ENCODE data around the gene OAS3. TPM values are rescaled to one million over a fixed set of nuclear protein-coding genes. Genes with fewer than 3 reads are reported as not detected.

The OAS3 gene
- total and polyA plus RNA-seq, 10 donors, result 5.0 to 54.5 (median 28.8) TPM

GRCh38 chr12:112927475-112927874 lies 10.8 kb upstream of the OAS3 start:
- peak overlapping the region in 1 of 8 donors; percentile 7 for H3K27ac ChIP-seq
- H3K4me1 ChIP-seq, result peaks cover 7 to 30% (median 18%) of the 10 kb centered on the region in 6 donors
- TF ChIP-seq POLR2AphosphoS5 (IDR thresholded peaks at IDR 0.05) (no peak), POLR2A (IDR thresholded peaks at IDR 0.05) (no peak), CTCF (IDR thresholded peaks at IDR 0.05 in 8 of 11, conservative IDR thresholded peaks at IDR 0.05 in 3 of 11) (no peak)
- WGBS, 5 donors, result 60 to 80% (median 65%) methylated on average over 3 of the region's 3 CpGs
- no peak overlapping the region for H3K4me3 ChIP-seq
- intact Hi-C loops (cut with DNase I; ENCODE audit: low total_unique reads), result no loop called here
- H3K36me3 ChIP-seq, result peaks cover 0 to 4% (median 0%) of the 10 kb centered on the region in 6 donors
- no peak for DNase-seq
- H3K27me3 ChIP-seq (replicated peaks in 1 of 7), result no peaks in the 10 kb centered on the region
- H3K9me3 ChIP-seq, result peaks cover 0 to 7% (median 0%) of the 10 kb centered on the region in 8 donors

- Histone ChIP-seq H3K27ac (no peak overlapping the region), H3K4me1 (peaks cover 7 to 30% (median 18%) of the 10 kb centered on the region in 6 donors), H3K27me3 (replicated peaks in 1 of 7) (no peaks in the 10 kb centered on the region), H3K9me3 (peaks cover 0 to 7% (median 0%) of the 10 kb centered on the region in 8 donors), H3K4me3 (no peak overlapping the region), H3K36me3 (no peaks in the 10 kb centered on the region)
- intact Hi-C loops (cut with DNase I; ENCODE audit: low total_unique reads), result no loop called here
- 38 to 92% (median 45%) methylated on average over 1 to 2 of the region's 2 CpGs for WGBS, 5 donors
- no peak for TF ChIP-seq CTCF (IDR thresholded peaks at IDR 0.05 in 8 of 11, conservative IDR thresholded peaks at IDR 0.05 in 3 of 11)
- TF ChIP-seq POLR2AphosphoS5 (IDR thresholded peaks at IDR 0.05), result no peak
- TF ChIP-seq POLR2A (IDR thresholded peaks at IDR 0.05), result no peak
- DNase-seq, result no peak
Measured at GRCh38 chr12:112927925-112928324, 10.3 kb upstream of the OAS3 start.

GRCh38 chr12:112928978-112929377 lies 9.3 kb upstream of the OAS3 start:
- Histone ChIP-seq H3K4me1 (peaks cover 7 to 26% (median 18%) of the 10 kb centered on the region in 6 donors), H3K4me3 (no peak overlapping the region), H3K36me3 (no peaks in the 10 kb centered on the region), H3K9me3 (peaks cover 0 to 7% (median 0%) of the 10 kb centered on the region in 8 donors), H3K27ac (no peak overlapping the region), H3K27me3 (replicated peaks in 1 of 7) (no peaks in the 10 kb centered on the region)
- no peak for DNase-seq
- 71 to 100% (median 92%) methylated on average over 1 of the region's 1 CpG for WGBS, 5 donors
- TF ChIP-seq CTCF (IDR thresholded peaks at IDR 0.05 in 8 of 11, conservative IDR thresholded peaks at IDR 0.05 in 3 of 11) (no peak), POLR2A (IDR thresholded peaks at IDR 0.05) (no peak), POLR2AphosphoS5 (IDR thresholded peaks at IDR 0.05) (no peak)
- intact Hi-C loops (cut with DNase I; ENCODE audit: low total_unique reads), result no loop called here

GRCh38 chr12:112929715-112930114 lies 8.6 kb upstream of the OAS3 start:
- no peaks in the 10 kb centered on the region for H3K27me3 ChIP-seq (replicated peaks in 1 of 7)
- 88 to 96% (median 93%) methylated on average over 3 of the region's 3 CpGs for WGBS, 5 donors
- DNase-seq, result no peak
- TF ChIP-seq POLR2A (IDR thresholded peaks at IDR 0.05) (no peak), CTCF (IDR thresholded peaks at IDR 0.05 in 8 of 11, conservative IDR thresholded peaks at IDR 0.05 in 3 of 11) (no peak), POLR2AphosphoS5 (IDR thresholded peaks at IDR 0.05) (no peak)
- H3K9me3 ChIP-seq, result peaks cover 0 to 7% (median 0%) of the 10 kb centered on the region in 8 donors
- no peak overlapping the region for H3K27ac ChIP-seq
- no peak overlapping the region for H3K4me3 ChIP-seq
- peaks cover 7 to 19% (median 14%) of the 10 kb centered on the region in 6 donors for H3K4me1 ChIP-seq
- H3K36me3 ChIP-seq, result no peaks in the 10 kb centered on the region
- intact Hi-C loops (cut with DNase I; ENCODE audit: low total_unique reads), result no loop called here

All from spleen (tissue), 11 donors.